ENCODE data around the gene DDIAS. TPM values are rescaled to one million over a fixed set of nuclear protein-coding genes. Genes with fewer than 3 reads are reported as not detected.

Gene DDIAS
- total RNA-seq, 1 experiment from 2014 or later: 17.1 TPM

DNA sequence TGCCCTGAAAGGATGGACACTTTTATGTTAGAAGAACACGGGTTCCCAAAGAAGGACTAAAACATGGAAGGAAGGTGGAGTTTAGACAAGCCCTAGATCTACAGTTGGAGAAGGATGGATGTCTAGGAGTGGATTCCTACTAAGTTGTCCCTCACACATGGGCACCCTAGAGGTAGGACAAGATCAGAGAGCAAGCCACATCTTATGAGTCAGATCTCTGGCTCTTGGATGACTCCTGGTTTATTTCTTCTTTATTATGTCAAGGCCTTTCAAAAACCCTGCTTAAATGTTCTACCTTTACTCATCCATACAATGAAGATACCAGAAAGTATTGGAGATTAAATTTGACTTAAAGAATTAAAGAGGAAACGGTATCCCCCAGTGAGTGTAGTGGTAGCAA, 35.7 kb upstream of the DDIAS start (continued):
- TF ChIP-seq ZNF274 (IDR thresholded peaks at IDR 0.05; ENCODE audit: low read depth, low read length) (no peak), SIN3A (IDR thresholded peaks at IDR 0.05; ENCODE audit: low read depth) (no peak)

DNA sequence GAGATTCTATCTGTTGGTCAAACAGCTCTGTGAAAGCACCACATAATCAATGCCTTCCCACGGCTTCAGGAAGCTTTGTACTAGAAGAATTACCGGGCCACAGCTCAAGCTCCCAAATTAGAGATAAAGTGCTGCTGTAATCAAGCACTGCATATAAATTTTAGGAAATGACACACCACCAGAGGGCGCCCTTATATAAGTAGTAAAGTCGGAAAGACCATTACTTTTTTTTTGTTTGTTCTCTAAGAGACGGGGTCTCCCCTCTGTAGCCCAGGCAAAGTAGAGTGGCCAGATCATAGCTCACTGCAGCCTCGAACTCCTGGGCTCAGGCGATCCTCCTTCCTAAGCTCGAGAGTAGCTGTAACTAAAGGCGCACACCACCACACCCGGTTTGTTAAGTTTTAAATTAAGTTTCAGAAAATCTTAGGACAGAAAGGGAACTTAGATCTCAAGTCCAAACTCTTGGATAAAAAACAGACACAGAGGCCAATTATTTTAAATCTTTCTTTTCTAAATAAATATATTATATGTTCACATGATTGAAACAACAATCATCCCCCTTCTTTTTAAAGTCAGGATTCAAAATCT, 33.9 kb upstream of the DDIAS start:
- no peaks in the 10 kb centered on the region for H3K27me3 ChIP-seq (ENCODE audit: insufficient read depth, low read length)
- TF ChIP-seq, protein P1, sequence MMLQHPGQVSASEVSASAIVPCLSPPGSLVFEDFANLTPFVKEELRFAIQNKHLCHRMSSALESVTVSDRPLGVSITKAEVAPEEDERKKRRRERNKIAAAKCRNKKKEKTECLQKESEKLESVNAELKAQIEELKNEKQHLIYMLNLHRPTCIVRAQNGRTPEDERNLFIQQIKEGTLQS (IDR thresholded peaks at IDR 0.05): no peak
- peak; percentile 82 for TF ChIP-seq RAD21 (IDR thresholded peaks at IDR 0.05; ENCODE audit: low read depth)
- TF ChIP-seq YY1 (IDR thresholded peaks at IDR 0.05; ENCODE audit: extremely low read depth, insufficient replicate concordance, low read depth, low read length): no peak
- TF ChIP-seq EZH2phosphoT487 (IDR thresholded peaks at IDR 0.05; ENCODE audit: borderline replicate concordance): no peak
- TF ChIP-seq SIN3A (IDR thresholded peaks at IDR 0.05; ENCODE audit: low read depth): no peak
- no peak for TF ChIP-seq JUND (IDR thresholded peaks at IDR 0.05)
- TF ChIP-seq, protein P2, sequence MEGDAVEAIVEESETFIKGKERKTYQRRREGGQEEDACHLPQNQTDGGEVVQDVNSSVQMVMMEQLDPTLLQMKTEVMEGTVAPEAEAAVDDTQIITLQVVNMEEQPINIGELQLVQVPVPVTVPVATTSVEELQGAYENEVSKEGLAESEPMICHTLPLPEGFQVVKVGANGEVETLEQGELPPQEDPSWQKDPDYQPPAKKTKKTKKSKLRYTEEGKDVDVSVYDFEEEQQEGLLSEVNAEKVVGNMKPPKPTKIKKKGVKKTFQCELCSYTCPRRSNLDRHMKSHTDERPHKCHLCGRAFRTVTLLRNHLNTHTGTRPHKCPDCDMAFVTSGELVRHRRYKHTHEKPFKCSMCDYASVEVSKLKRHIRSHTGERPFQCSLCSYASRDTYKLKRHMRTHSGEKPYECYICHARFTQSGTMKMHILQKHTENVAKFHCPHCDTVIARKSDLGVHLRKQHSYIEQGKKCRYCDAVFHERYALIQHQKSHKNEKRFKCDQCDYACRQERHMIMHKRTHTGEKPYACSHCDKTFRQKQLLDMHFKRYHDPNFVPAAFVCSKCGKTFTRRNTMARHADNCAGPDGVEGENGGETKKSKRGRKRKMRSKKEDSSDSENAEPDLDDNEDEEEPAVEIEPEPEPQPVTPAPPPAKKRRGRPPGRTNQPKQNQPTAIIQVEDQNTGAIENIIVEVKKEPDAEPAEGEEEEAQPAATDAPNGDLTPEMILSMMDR (IDR thresholded peaks at IDR 0.05 in 2 of 3, conservative IDR thresholded peaks at IDR 0.05 in 1 of 3; ENCODE audit: borderline replicate concordance in 1 of 3, insufficient read depth in 1 of 3, low read depth in 2 of 3, low read length in 2 of 3): peak; percentile 55 to 80 (median 63); a peak in 5 of 6 replicates
- TF ChIP-seq EZH2 (IDR thresholded peaks at IDR 0.05): no peak
- no peak for TF ChIP-seq CEBPB (IDR thresholded peaks at IDR 0.05; ENCODE audit: low read depth)
- no peak for TF ChIP-seq SRF (IDR thresholded peaks at IDR 0.05; ENCODE audit: low read depth)
- RAD21 ChIA-PET (ENCODE audit: low non-redundant PET in 1 of 2, low total read pairs in 2 of 2, uncharacterized antibody in 2 of 2, unreplicated experiment in 2 of 2): no interaction called here
- H3K4me1 ChIP-seq (ENCODE audit: control insufficient read depth in 1 of 2, insufficient read depth in 2 of 2, low read length in 2 of 2): peaks cover 0 to 3% of the 10 kb centered on the region in 2 experiments; a peak in 1 of 4 replicates
- H3K27ac ChIP-seq (ENCODE audit: low read depth, low read length): no peak overlapping the region
- no TSS peak for BruUV-seq (replicated peaks)
- H3K4me2 ChIP-seq (ENCODE audit: low read length): no peak overlapping the region; the same call in 1 of the 2 replicates
- no peak overlapping the region for H3K4me3 ChIP-seq (replicated peaks in 1 of 2; ENCODE audit: low read depth in 1 of 2, low read length in 2 of 2)
- DNase-seq (ENCODE audit: low read depth, low spot score): peak; percentile 64
- H2AFZ ChIP-seq (ENCODE audit: low read depth, low read length, poor library complexity, severe bottlenecking): no peak overlapping the region
- H3K9ac ChIP-seq (ENCODE audit: low read length): no peak overlapping the region
- H4K20me1 ChIP-seq (ENCODE audit: insufficient read depth): no peaks in the 10 kb centered on the region
- ATAC-seq: peak; percentile 63
- H3K9me2 ChIP-seq (ENCODE audit: insufficient read depth): no peaks in the 10 kb centered on the region
- H3K79me2 ChIP-seq (ENCODE audit: insufficient read depth, low read length): no peaks in the 10 kb centered on the region
- intact Hi-C loops (cut with micrococcal nuclease): loop anchor here (2.0 kb wide), 2 partner anchors 33 to 953 kb away; partner anchors contain the start of genes DDIAS and PRCP
- no peaks in the 10 kb centered on the region for H3K36me3 ChIP-seq (ENCODE audit: control insufficient read depth in 1 of 2, insufficient read depth in 2 of 2, low read length in 2 of 2)
- CTCF ChIA-PET: interaction anchor here (0.5 to 2.3 kb wide), 19 partner anchors 8 to 952 kb away, joined by 3 to 14 read pairs (median 5); partner anchors contain the start of genes DDIAS and PRCP
- POLR2A ChIA-PET: interaction anchor here (1.1 kb wide), 1 partner anchor 33 kb away, joined by 3 read pairs; the partner anchor contains the start of gene PRCP
- H3K9me3 ChIP-seq (ENCODE audit: control insufficient read depth in 1 of 2, insufficient read depth in 1 of 2, low read depth in 1 of 2, low read length in 2 of 2): no peaks in the 10 kb centered on the region

All from HCT116 (cell line).